Vagina (tissue), 2 donors: ENCODE measurements around the gene RADIL.

ENCODE experiments used
- POLR2AphosphoS5 ChIP-seq, 2 donors: sonication (generic); formaldehyde crosslinking; IDR thresholded peaks; one replicate each; pipeline ENCODE4 v1.9.0; 2017; ENCODE audit warnings: antibody characterized with exemption in 2 of 2, mild to moderate bottlenecking in 2 of 2, low read depth in 1 of 2; ENCODE audit not compliant: insufficient read depth in 1 of 2
- TF ChIP-seq, protein P1 (sequence below), 3 experiments: fragments of 450-650 bp in 2 of 3; fragments of 200-600 bp in 1 of 3; sonication (generic) in 1 of 3; IDR thresholded peaks; one replicate each; pipeline ENCODE4 v1.5.1; 2017 to 2019; ENCODE audit warnings: antibody characterized with exemption in 3 of 3, mild to moderate bottlenecking in 2 of 3, moderate library complexity in 2 of 3

GRCh38 chr7:4785371-4785770 is 98.1 kb downstream of the RADIL start:
- TF ChIP-seq POLR2AphosphoS5 (IDR thresholded peaks at IDR 0.05; ENCODE audit: insufficient read depth in 1 of 2, low read depth in 1 of 2): no peak
- TF ChIP-seq, protein P1, sequence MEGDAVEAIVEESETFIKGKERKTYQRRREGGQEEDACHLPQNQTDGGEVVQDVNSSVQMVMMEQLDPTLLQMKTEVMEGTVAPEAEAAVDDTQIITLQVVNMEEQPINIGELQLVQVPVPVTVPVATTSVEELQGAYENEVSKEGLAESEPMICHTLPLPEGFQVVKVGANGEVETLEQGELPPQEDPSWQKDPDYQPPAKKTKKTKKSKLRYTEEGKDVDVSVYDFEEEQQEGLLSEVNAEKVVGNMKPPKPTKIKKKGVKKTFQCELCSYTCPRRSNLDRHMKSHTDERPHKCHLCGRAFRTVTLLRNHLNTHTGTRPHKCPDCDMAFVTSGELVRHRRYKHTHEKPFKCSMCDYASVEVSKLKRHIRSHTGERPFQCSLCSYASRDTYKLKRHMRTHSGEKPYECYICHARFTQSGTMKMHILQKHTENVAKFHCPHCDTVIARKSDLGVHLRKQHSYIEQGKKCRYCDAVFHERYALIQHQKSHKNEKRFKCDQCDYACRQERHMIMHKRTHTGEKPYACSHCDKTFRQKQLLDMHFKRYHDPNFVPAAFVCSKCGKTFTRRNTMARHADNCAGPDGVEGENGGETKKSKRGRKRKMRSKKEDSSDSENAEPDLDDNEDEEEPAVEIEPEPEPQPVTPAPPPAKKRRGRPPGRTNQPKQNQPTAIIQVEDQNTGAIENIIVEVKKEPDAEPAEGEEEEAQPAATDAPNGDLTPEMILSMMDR (IDR thresholded peaks at IDR 0.05): no peak
